NCI-H2081 treated with DMSO at 0.1 percent for 48 hours (cell line): ENCODE results near the gene MPHOSPH9.

Experiments
- DNase-seq: peaks from one replicate; lab custom pipeline; 2025; lab: John Stamatoyannopoulos, UW

Gene MPHOSPH9

GRCh38 chr12:123126294-123127181 is 106.4 kb downstream of the MPHOSPH9 start:
- no peak for DNase-seq

- no peak for DNase-seq
These were observed 110.3 kb downstream of the MPHOSPH9 start for GRCh38 chr12:123122626-123123025.

GRCh38 chr12:123121670-123122069 is 111.3 kb downstream of the MPHOSPH9 start:
- DNase-seq = no peak

GRCh38 chr12:123120452-123121166 is 112.3 kb downstream of the MPHOSPH9 start:
- DNase-seq = no peak

DNA sequence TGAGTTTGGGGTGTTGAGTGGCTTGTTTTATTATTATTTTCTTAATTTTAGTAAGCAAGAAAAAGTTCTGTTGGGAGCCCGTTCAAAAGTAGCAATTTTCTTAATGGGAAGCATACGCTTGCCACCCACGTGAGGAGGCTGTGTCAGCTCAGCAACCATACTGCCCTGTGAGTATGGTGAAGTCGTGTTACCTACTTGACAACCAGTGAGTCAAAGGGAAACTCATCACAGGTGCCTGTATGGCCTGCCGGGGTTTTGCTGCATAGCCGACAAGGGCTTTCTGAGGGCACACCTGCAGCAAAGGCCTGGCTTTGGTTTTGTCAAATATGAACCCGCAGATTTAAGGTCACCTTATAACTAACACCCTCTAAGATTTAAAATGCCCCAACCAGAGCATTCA is 113.1 kb downstream of the MPHOSPH9 start:
- no peak for DNase-seq

DNA sequence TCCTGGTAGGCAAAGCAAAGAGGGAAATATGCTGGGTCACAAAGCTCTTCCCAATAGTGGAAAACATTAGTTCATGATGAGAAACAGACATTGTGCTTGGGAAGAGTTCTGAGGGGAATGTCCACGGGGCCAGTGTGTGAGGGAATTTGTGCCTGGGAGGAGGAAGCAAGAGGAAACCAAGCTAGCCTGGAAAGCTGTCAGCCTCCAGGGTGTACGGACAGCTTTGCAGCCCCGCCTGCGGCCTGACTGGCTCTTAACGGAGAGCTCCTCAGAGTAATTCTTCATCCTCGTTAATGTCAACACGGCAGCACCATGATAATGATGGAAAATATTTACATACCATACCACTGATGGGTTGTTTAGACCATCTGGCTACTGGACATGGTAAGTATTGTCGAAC is 114.4 kb downstream of the MPHOSPH9 start:
- no peak for DNase-seq

DNA sequence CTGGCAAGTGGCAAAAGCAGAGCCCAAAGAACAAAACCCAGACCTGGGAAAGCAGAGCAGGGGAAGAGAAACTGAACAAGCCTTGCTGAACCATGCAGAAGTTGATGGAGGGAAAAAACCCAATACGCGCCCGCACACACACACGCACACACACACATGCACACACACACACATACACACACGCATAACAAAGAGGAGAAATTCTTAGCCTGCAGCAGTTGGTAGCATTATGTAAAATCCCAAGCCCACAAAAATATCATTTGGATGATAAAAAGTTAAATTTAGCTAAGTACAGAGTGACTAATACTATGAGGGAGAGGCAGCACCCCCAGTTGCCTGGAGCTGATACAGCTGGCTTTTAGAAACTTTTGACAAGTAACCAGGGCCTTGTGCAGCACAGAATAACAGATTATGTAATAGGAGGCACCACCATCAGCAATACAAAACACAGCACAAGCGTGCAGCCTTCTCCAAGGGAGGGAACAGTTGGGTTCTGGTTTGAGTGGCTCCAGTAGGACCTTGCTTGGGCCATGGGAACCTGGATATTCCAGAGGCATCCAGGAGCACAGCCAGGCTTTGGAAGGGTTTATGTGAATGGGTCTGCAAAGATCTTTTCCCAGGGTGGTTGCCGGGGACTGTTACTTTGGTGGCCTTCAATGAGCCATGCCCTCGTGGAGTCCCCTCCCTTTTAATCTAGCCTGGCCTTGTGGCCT is 117.4 kb downstream of the MPHOSPH9 start:
- DNase-seq = no peak

DNA sequence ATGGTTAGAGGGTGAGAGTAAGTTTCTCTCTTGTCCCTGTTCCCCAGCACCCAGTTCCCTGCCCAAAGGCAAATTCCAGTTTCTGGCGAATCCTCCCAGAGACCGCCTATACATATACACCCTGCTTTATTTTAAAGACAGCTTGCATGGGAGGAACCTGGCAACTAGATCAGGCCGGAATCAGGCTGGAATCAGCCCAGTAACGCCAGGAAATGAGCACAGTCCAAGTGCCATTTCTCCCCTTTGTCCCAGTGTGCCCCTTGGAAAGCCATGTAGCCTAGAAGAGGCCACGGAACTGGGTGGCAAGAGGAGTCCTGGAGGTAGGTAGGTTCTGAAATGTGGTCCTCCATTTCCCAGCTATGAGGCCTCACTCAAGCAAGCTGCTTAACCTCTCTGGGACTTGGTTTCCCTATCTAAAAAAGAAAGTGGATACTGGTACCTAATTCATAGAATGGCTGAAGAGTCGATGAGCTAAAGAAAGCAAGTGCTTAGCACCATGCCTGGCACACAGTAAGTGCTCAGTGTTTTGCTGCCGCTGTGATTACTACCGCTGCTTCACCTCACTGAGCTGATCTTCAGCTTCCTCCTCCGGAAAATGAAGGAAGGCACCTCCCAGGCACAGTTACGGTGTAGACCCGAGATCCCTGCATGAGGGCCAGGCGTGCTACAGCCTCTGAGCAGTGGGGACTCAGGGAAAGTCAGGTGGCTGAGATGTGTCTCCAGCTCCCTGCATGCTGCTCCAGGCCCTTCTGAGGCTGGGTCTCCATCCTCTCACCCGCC is 118.4 kb downstream of the MPHOSPH9 start:
- DNase-seq = no peak

- no peak for DNase-seq
These were observed 119.9 kb downstream of the MPHOSPH9 start for GRCh38 chr12:123113026-123113425.

DNA sequence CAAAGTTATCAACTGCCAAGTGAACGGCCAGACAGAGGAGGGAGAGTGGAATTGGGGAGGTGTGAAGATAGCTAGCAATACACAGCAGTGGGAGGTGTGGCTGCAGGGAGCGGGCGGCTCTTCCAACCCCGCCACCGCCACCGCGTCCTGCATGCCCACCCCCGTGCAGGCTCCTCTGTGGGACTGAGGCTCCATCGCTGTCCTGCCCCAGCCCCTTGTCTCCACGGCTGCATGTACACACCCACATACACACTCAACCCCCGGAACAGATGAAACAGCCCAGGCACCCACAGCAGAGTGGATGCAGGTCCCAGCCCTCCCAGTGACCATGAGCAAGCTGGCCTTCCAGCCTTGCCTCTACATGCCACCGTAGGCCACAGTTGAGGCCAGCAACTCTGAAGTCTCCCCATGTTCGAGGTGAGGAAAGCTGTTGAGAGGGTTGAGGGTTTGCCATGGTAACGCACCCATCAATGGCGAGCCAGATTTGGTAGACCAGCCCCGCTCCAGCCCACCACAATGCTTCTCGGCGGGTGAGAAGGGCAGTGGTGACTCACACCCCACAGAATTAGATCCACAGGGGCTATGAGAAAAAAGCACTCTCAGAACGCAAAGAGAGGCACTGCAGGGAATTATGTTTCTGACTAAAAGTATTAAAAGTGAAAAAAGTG is 121.3 kb downstream of the MPHOSPH9 start:
- DNase-seq = no peak

DNA sequence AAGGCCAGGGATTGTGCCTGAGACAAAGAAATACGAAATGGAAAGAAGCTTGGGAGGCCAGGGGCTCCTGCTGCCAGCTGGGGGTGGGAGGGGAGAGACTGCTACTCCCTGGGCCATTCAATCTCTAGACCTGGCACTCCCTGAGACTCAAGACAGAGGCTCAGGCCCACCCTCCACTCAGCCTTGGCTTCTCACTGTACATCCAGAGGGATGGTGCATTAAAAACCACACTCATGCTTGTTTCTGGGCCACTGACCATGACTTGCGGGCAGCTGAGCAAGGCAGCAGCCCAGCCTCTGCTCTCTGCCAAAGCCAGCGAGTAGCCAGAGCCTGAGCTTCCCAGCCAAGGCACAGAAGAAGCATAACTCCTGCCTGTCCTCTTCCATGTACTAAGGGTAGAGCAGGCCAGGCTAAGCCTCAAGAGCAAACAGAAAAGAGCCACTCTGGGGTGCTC is 123.6 kb downstream of the MPHOSPH9 start:
- no peak for DNase-seq

GRCh38 chr12:123108682-123109066 is 124.3 kb downstream of the MPHOSPH9 start:
- no peak for DNase-seq

DNA sequence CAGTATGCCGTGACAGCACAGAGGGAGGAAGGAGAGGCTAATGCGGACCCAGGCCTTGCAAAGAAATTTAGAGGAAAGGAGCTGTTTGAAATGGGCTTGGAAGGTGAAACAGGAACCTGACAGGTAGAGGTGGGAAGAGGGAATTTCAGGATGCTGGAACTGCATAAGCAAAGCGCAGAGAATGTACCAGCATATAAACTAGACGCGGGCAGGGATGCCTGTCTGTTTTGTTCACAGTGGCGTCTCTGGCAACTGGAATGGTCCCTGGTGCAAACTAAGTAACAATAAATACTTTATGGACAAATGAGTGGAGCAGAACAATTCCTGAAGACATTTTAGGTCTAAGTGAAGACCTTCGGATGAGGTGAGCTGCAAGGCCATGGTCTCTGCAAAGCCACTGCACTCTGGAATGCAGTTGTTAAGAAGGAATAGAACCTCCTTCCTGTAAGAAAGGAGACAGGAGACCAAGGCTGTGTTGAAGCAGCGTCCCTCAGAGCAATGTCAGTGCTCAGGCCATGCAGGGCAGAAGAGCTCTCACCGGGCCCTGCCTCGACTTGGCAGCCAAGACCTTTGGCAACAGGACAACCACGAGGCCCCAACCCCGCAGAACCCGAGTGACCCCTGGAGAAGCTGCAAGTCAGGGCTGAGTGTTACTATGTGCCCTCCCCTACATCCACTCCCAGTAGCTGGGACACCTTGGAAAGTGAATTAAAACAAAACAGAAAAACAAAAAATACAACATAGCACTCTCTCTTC is 124.8 kb downstream of the MPHOSPH9 start:
- no peak for DNase-seq

GRCh38 chr12:123106640-123107359 is 126.1 kb downstream of the MPHOSPH9 start:
- no peak for DNase-seq

GRCh38 chr12:123105211-123105826 is 127.6 kb downstream of the MPHOSPH9 start:
- no peak for DNase-seq

DNA sequence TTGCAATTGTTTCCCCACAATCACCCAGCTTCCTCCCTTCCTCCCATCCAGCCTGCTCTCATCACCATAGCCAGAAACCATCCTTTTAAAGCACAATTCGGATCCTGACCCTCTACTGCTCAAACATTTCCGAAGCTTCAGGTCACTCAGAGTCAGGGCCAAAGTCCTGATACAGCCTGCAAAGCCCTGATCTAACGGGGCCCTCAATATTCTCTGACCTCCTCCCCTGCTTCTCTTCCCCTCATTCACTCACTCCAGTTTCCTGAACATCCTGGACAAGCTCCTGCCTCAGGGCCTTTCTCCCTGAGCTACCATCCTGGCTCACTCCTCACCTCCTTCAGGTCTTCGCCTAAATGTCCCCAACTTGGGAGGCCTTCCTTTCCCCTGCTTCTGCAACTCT is 128.1 kb downstream of the MPHOSPH9 start:
- DNase-seq = no peak
